Jurkat, Clone E6-1 (cell line): ENCODE data around the gene PKNOX2.

Experiments used
- DNase-seq: peaks from one replicate; pipeline ENCODE4 v3.0.0-alpha.2; 2011; ENCODE audit warnings: low read depth, low spot score
- H3K4me3 ChIP-seq: 2 replicates; pipeline ENCODE4 v1.5.1; 2011; ENCODE audit warnings: mild to moderate bottlenecking, low read length, control low read depth, moderate library complexity

PKNOX2 gene

GRCh38 chr11:125457814-125458343 is 293.3 kb downstream of the PKNOX2 start:
- H3K4me3 ChIP-seq = no peak overlapping the region
- no peak for DNase-seq

- DNase-seq = no peak
- H3K4me3 ChIP-seq = no peak overlapping the region
Measured at GRCh38 chr11:125460275-125460674, 295.7 kb downstream of the PKNOX2 start.

- no peak overlapping the region for H3K4me3 ChIP-seq
- no peak for DNase-seq
Measured at GRCh38 chr11:125463590-125464269, 299.2 kb downstream of the PKNOX2 start.

GRCh38 chr11:125464270-125464662 is 299.7 kb downstream of the PKNOX2 start:
- no peak for DNase-seq
- no peak overlapping the region for H3K4me3 ChIP-seq

- no peak overlapping the region for H3K4me3 ChIP-seq
- DNase-seq = no peak
Measured at GRCh38 chr11:125464666-125465065, 300.1 kb downstream of the PKNOX2 start.

- no peak overlapping the region for H3K4me3 ChIP-seq
- no peak for DNase-seq
Measured at GRCh38 chr11:125465255-125465654, 300.7 kb downstream of the PKNOX2 start.

GRCh38 chr11:125465701-125466100 is 301.1 kb downstream of the PKNOX2 start:
- DNase-seq = no peak
- H3K4me3 ChIP-seq = no peak overlapping the region

- no peak overlapping the region for H3K4me3 ChIP-seq
- DNase-seq = no peak
Measured at GRCh38 chr11:125468025-125468424, 303.5 kb downstream of the PKNOX2 start.

GRCh38 chr11:125468852-125469251 is 304.3 kb downstream of the PKNOX2 start:
- no peak for DNase-seq
- no peak overlapping the region for H3K4me3 ChIP-seq

- no peak overlapping the region for H3K4me3 ChIP-seq
- DNase-seq = no peak
Measured at GRCh38 chr11:125470355-125470754, 305.8 kb downstream of the PKNOX2 start.

GRCh38 chr11:125476721-125477120 is 312.2 kb downstream of the PKNOX2 start:
- DNase-seq = no peak

GRCh38 chr11:125479137-125479536 is 314.6 kb downstream of the PKNOX2 start:
- no peak for DNase-seq
- no peak overlapping the region for H3K4me3 ChIP-seq

More at GRCh38 chr11:125476721-125477120, 312.2 kb downstream of the PKNOX2 start:
- H3K4me3 ChIP-seq = no peak overlapping the region

GRCh38 chr11:125481531-125481930 is 317.0 kb downstream of the PKNOX2 start:
- H3K4me3 ChIP-seq = no peak overlapping the region
- no peak for DNase-seq
